OCI-LY7 (cell line): ENCODE results near the gene L3MBTL1.

Experiments used
- EZH2phosphoT487 ChIP-seq: fragments of 200-600 bp; sonication (generic); IDR thresholded peaks from 2 replicates; pipeline ENCODE4 v1.6.1; 2018; ENCODE audit warnings: low read depth, borderline replicate concordance, mild to moderate bottlenecking, mixed run types, antibody characterized with exemption, low read length, moderate library complexity, mixed read lengths
- TF ChIP-seq, protein P1 (sequence below): fragments of 200-600 bp; sonication (generic); conservative IDR thresholded peaks from 2 replicates; pipeline ENCODE4 v1.5.1; 2014; ENCODE audit warnings: mild to moderate bottlenecking, antibody characterized with exemption, low read length, moderate library complexity, mixed read lengths

DNA sequence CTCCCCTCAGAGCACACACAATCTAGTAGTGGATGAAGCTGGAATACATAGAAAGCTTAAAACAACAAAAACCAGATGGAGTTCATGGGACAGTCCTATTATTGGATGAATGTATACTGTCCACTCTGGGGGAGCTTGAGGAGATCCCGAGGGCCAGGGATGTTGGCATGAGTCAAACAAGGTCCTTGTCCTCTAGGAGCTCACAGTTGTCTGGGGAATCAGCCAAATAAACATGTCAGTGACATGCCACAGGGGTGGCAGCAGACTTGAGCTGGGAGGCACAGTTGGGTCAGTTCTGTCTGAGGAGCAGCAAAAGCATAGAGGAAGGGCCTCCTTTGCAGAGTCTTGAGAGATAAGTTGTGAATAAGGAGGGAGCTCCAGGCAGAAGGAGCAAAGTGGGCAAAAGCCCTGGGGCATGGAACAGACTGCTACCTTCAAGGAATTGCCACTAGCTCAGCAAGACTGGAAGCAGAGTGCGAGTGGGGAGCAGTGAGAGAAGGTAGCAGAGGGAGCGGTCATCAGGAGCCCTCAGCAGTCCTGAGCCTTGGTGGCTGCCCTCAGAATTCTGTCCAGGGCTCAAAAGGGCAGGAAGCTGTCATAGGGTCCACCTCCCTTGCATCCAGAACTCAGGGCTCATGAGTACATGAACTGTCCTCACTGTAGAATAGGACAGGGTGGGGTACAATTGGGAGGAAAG is 22.1 kb downstream of the L3MBTL1 start:
- TF ChIP-seq, protein P1, sequence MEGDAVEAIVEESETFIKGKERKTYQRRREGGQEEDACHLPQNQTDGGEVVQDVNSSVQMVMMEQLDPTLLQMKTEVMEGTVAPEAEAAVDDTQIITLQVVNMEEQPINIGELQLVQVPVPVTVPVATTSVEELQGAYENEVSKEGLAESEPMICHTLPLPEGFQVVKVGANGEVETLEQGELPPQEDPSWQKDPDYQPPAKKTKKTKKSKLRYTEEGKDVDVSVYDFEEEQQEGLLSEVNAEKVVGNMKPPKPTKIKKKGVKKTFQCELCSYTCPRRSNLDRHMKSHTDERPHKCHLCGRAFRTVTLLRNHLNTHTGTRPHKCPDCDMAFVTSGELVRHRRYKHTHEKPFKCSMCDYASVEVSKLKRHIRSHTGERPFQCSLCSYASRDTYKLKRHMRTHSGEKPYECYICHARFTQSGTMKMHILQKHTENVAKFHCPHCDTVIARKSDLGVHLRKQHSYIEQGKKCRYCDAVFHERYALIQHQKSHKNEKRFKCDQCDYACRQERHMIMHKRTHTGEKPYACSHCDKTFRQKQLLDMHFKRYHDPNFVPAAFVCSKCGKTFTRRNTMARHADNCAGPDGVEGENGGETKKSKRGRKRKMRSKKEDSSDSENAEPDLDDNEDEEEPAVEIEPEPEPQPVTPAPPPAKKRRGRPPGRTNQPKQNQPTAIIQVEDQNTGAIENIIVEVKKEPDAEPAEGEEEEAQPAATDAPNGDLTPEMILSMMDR: no peak
- no peak for TF ChIP-seq EZH2phosphoT487
